GM18517 (cell line): ENCODE measurements around the gene CELSR2.
"Not testable (repeated sequence)": the region's sequence is repeated elsewhere in the genome, so short reads cannot be mapped to it uniquely, and the experiment has no call there.

Source experiments
- ATAC-seq: cut with Tn5 transposase; IDR thresholded peaks from one replicate; pipeline ENCODE4 v1.9.1; 2021; ENCODE audit warnings: mild to moderate bottlenecking, moderate library complexity; ENCODE audit not compliant: unreplicated experiment

Gene CELSR2, protein sequence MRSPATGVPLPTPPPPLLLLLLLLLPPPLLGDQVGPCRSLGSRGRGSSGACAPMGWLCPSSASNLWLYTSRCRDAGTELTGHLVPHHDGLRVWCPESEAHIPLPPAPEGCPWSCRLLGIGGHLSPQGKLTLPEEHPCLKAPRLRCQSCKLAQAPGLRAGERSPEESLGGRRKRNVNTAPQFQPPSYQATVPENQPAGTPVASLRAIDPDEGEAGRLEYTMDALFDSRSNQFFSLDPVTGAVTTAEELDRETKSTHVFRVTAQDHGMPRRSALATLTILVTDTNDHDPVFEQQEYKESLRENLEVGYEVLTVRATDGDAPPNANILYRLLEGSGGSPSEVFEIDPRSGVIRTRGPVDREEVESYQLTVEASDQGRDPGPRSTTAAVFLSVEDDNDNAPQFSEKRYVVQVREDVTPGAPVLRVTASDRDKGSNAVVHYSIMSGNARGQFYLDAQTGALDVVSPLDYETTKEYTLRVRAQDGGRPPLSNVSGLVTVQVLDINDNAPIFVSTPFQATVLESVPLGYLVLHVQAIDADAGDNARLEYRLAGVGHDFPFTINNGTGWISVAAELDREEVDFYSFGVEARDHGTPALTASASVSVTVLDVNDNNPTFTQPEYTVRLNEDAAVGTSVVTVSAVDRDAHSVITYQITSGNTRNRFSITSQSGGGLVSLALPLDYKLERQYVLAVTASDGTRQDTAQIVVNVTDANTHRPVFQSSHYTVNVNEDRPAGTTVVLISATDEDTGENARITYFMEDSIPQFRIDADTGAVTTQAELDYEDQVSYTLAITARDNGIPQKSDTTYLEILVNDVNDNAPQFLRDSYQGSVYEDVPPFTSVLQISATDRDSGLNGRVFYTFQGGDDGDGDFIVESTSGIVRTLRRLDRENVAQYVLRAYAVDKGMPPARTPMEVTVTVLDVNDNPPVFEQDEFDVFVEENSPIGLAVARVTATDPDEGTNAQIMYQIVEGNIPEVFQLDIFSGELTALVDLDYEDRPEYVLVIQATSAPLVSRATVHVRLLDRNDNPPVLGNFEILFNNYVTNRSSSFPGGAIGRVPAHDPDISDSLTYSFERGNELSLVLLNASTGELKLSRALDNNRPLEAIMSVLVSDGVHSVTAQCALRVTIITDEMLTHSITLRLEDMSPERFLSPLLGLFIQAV (N-terminal part only)

GRCh38 chr1:109248797-109249629, at the start of gene CELSR2:
CELSR2 (plus strand) TSS chr1:109249539; CDS start chr1:109250080, 541 bp downstream.
- peak; percentile 59 for ATAC-seq

GRCh38 chr1:109199710-109200109, 49.6 kb upstream of the CELSR2 start:
- ATAC-seq, result no peak

- ATAC-seq, result no peak
These were observed 48.1 kb upstream of the CELSR2 start for GRCh38 chr1:109201123-109201703.

DNA sequence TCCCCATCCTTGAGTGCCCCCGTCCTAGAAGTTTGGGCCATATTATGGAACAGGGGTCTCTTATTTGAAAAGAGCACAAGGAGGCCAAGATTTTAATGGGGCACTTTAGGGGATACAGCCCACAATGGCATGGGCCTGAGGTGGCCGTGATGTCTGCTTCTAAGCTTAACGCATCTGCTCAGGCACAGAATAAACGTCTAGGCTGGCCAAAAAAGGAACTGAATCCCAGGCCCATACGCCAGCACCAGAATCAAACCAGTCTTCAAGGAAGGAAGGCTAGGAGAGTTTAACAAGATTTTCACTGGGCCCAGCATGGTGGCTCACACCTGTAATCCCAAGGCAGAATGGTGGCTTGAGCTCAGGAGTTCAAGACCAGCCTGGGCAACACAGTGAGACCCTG, 44.9 kb upstream of the CELSR2 start:
- no peak for ATAC-seq

DNA sequence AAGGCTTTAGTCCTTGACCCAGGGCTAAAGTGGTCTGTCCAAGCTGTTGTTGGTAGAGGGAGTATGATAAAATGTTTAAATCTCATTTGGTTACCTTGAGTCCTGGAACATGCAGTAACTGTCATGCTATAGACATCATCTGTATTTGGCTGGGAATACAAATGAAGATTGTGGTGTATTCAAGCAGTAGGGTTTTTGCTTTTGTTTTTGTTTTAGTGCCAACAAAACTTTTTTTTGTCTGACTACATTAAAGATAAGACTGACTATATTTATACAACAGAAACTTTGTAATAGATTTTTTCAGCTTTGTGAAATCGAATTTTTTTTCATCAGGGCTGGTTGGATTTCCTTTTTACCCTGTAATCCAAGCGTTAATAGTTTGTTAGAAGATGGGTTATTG, 43.0 kb upstream of the CELSR2 start:
- ATAC-seq, result no peak

DNA sequence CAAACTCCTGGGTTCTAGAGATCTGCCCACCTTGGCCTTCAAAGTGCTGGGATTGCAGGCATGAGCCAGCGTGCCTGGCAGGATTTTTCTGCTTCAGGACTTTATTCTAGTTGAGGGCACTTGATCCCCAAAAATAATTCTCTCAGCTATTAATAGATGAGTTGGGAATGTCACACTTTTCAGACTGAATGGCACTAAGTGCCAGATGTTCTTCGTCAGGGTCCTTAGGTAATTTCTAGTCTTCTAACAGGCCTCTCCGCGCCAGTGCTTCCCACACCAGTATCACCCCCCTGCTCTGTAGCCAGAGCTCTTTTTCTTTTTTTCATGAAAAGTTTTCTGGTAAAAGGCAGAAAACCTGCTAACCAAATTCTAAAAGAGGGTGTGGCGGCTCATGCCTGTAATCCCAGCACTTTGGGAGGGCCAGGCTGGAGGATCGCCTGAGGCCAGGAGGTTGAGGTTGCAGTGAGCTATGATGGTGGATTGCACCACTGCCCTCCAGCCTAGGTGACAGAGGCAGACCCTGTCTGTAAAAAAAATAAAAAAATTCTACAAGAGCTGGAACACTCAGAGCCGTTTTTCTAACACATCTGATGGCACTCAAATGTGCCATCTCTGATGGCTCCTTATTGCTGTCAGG, 41.8 kb upstream of the CELSR2 start:
- ATAC-seq, result no peak

DNA sequence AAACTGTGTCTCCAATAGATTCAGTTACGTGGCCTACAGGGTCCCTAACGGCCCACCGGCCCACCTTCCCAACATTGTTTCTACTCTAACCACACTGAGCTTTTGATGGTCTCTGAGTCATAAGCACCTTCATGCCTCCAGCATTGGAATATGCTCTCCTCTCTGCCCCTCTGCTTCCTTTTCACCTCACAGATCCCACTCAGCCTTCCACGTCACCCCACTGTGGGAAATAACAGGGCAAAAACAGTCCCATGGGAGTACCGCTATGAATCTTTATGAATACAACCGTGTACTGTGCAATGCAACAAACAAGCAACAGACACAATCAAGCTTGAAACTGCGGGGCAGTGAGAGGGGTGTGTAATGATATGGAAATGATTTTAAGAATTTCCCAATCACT, 40.9 kb upstream of the CELSR2 start:
- no peak for ATAC-seq

DNA sequence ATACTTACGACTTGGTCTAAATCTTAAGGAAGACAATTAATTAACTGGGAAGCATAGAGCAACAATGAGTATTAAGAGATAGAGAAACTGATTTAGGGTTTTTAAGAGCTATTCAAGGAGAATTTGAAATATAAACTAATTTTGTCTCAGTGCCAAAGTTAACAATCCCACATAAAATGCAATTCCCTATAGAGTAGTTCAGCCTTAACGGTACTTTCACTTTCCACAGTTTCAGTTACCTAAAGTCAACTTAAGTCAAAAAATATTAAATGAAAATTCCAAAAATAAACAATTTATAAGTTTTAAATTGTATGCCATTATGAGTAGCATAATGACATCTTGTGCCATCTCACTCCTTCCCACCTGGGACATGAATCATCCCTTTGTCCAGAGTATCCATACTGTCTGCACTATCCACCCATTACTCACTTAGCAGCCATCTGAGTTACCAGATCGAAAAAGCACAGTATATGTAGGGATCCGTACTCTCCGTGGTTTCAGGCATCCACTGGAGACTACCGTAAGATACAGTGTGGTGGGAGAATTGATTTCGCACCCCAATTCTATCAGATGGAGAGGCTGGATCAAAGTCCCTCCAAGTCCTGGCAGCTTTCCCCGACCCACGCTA, 40.4 kb upstream of the CELSR2 start:
- no peak for ATAC-seq

GRCh38 chr1:109210058-109210457, 39.3 kb upstream of the CELSR2 start:
- no peak for ATAC-seq

GRCh38 chr1:109213345-109213823, 36.0 kb upstream of the CELSR2 start:
- no peak for ATAC-seq

DNA sequence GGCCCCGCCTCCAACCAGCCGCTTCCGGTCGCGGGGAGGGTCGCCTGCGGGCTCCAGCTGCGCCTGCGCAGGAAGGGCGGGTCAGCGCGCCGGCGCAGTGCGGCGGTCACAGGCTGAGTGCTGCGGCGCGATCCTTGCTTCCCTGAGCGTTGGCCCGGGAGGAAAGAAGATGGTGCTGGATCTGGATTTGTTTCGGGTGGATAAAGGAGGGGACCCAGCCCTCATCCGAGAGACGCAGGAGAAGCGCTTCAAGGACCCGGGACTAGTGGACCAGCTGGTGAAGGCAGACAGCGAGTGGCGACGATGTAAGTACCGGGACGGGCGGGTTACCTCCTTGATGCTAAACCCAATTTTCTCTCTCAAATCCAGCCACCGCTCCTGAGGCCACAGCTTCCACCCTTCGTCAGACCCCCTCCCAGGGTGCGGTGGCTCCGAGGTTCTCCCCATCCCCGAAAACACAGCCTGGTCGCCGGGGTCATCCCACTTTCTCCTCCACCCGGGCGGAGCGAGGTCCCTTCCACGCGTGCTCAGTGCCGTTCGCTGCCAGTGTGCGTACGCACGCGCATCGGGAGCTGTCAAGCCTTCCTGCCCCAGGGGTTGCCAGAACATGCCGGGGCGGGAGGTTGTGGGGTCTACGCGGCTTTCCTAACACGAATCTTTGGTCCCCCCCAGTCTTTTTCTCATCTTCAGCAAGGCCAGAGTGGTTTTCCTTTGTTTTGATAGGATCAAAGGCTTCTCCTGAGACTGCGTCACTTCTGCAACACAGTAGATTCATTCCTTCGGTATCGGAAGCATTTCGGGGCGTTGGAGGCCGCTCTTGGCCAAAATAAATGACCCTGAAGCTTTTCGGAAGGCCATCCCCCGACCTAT, 35.3 kb upstream of the CELSR2 start, which contains the start of gene SARS1:
Gene SARS1 (plus strand): TSS at position 95 of the 870 bp plus-strand sequence. CDS start 75 bp downstream, at position 170.
- peak; percentile 86 for ATAC-seq

DNA sequence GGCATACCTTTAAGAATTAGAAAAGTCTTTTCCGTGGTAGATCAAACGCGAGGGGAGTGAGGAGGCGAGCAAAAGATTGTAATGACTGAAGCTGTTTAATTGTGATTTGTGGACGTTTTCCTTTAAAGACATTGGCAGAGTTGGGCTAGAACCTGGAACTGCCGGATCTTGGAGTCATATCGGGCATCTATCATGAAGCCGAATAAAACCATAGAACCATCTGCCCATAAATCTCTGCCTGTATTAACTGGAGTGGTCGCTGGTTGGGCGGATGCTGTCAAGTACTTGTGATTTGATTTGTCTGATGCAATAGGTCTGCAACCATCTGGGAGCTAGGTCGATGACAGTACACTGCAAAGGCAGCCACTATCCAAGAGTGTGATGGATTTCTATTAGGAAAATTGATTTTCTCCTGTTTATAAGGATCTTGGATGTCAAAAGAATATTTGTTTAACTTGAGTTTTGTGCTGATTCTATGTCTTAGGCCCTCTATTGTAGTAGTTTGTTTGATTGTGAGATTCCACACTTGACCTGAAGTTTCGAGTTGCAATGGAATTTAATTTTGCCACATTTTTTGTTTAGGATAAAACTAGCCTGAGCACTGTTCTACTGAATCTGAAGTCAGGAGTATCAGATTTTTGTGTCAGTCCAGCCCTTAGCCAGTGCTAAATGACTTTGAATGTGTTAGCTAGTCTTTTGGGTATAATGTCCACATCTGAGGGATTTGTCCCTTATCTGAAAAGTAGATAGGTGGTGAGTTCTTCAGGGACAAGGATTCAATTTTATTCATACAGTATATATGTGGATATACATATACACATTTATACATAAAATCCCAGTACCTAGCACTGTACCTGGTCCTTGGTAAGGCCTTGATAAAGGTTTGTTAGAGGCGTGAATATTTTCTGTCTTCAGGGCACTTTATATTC, 34.4 kb upstream of the CELSR2 start:
- ATAC-seq, result no peak

- ATAC-seq, result no peak
These were observed 32.7 kb upstream of the CELSR2 start for GRCh38 chr1:109216662-109217061.

GRCh38 chr1:109218516-109218915, 30.8 kb upstream of the CELSR2 start:
- no peak for ATAC-seq

DNA sequence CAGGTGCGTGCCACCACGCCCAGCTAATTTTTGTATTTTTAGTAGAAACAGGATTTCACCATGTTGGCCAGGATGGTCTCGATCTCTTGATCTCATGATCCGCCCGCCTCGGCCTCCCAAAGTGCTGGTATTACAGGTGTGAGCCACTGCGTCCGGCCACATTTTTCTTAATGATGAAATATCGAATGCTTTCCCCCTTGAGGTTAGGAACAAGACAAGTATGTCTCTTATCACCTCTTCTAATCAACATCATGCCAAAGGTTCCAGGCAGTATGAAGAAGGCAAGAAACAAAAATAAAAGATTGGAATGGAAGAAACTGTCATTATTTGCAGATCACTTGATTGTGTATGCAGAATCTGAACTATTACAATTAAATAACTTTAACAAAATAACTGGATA, 28.1 kb upstream of the CELSR2 start:
- ATAC-seq, result not testable (repeated sequence)

DNA sequence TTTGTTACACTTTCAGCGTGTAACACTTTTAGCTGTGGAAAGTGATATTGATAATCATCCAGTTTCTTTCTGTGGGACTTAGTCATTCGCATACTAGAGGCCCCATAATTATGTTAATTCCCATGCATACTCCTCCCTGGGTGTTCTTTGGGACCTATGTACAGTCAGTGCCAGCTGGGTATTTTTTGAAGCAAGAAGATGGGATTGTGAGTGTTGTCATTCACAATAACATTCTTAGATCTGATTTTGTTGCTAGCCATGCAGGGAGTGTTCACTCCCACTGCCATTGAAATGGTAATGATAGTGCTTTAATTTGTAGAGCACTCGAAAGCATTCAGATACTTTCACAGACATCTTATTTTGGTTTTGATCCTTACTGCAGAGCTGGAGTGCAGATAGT, 24.0 kb upstream of the CELSR2 start:
- ATAC-seq, result no peak
